Testis (tissue), 3 donors: ENCODE results near the gene ANTKMT. TPM values are rescaled to one million over a fixed set of nuclear protein-coding genes. Genes with fewer than 3 reads are reported as not detected.

ENCODE experiments used
- DNase-seq: peaks from one replicate; pipeline ENCODE4 v3.0.0-alpha.2; 2019
- H3K27ac ChIP-seq, 2 donors: fragments of 200-600 bp; sonication (generic); one replicate each; pipeline ENCODE4 v1.5.1; 2019
- H3K27me3 ChIP-seq: fragments of 200-600 bp; sonication (generic); one replicate; pipeline ENCODE4 v1.5.1; 2019
- H3K36me3 ChIP-seq: fragments of 200-600 bp; sonication (generic); one replicate; pipeline ENCODE4 v1.5.1; 2017; ENCODE audit warnings: low read depth; ENCODE audit errors: missing control alignments
- H3K4me1 ChIP-seq: fragments of 200-600 bp; sonication (generic); one replicate; pipeline ENCODE4 v1.5.1; 2019
- H3K4me3 ChIP-seq, 2 donors: fragments of 200-600 bp; sonication (generic); one replicate each; pipeline ENCODE4 v1.5.1; 2017 to 2019
- H3K9me3 ChIP-seq: fragments of 200-600 bp; sonication (generic); one replicate; pipeline ENCODE4 v1.5.1; 2017
- CTCF ChIP-seq, 3 experiments: fragments of 450-650 bp in 2 of 3; fragments of 200-600 bp in 1 of 3; sonication (generic) in 1 of 3; IDR thresholded peaks; one replicate each; pipeline ENCODE4 v1.5.1; 2016 to 2019; ENCODE audit warnings: antibody characterized with exemption in 3 of 3, mild to moderate bottlenecking in 2 of 3, moderate library complexity in 1 of 3
- POLR2A ChIP-seq: fragments of 450-650 bp; IDR thresholded peaks from one replicate; pipeline ENCODE4 v1.6.1; 2017; ENCODE audit warnings: antibody characterized with exemption, mild to moderate bottlenecking, moderate library complexity
- WGBS, 2 donors: methylation state at CpG; one replicate each; pipeline ENCODE4 v1.1.5; 2018; 5-methylcytosine and 5-hydroxymethylcytosine counted together
- intact Hi-C: fragments of 100-400 bp; cut with DNase I; formaldehyde crosslinking; loops from one replicate; pipeline ENCODE4 v1.15.1; 2023; ENCODE audit warnings: low total_unique reads
- polyA plus RNA-seq: library from polyadenylated mRNA; stranded (reverse); fragments of 350-450 nt; fragmentation: Illumina TruSeq; extraction: RNeasy Lipid Tissue Mini Kit (QIAGEN cat#74804); gene quantifications from one replicate; pipeline ENCODE4 v1.2.3, GENCODE V29; 2014; ENCODE audit warnings: low read depth, low replicate concordance; ENCODE audit not compliant: insufficient read depth
- total RNA-seq, 2 donors: library from RNA; depleted of rRNA; stranded (reverse); fragments of >200 nt; gene quantifications; one replicate each; pipeline ENCODE4 v1.2.3, GENCODE V29; 2016

Gene ANTKMT
- total and polyA plus RNA-seq, 3 donors from 2014 or later, result 68.5 to 108 (median 81.1) TPM

GRCh38 chr16:708959-709358, 12.0 kb upstream of the ANTKMT start:
- DNase-seq, result no peak
- intact Hi-C loops, result no loop called here
- no peak for TF ChIP-seq POLR2A
- no peak for TF ChIP-seq CTCF (IDR thresholded peaks at IDR 0.05)
- Histone ChIP-seq H3K36me3 (no peaks in the 10 kb centered on the region), H3K4me1 (peaks cover 5% of the 10 kb centered on the region), H3K4me3 (no peak overlapping the region), H3K27ac (no peak overlapping the region), H3K27me3 (no peaks in the 10 kb centered on the region), H3K9me3 (no peaks in the 10 kb centered on the region)
- WGBS, 2 donors, result 73 to 83% methylated on average over 3 to 4 of the region's 4 CpGs

DNA sequence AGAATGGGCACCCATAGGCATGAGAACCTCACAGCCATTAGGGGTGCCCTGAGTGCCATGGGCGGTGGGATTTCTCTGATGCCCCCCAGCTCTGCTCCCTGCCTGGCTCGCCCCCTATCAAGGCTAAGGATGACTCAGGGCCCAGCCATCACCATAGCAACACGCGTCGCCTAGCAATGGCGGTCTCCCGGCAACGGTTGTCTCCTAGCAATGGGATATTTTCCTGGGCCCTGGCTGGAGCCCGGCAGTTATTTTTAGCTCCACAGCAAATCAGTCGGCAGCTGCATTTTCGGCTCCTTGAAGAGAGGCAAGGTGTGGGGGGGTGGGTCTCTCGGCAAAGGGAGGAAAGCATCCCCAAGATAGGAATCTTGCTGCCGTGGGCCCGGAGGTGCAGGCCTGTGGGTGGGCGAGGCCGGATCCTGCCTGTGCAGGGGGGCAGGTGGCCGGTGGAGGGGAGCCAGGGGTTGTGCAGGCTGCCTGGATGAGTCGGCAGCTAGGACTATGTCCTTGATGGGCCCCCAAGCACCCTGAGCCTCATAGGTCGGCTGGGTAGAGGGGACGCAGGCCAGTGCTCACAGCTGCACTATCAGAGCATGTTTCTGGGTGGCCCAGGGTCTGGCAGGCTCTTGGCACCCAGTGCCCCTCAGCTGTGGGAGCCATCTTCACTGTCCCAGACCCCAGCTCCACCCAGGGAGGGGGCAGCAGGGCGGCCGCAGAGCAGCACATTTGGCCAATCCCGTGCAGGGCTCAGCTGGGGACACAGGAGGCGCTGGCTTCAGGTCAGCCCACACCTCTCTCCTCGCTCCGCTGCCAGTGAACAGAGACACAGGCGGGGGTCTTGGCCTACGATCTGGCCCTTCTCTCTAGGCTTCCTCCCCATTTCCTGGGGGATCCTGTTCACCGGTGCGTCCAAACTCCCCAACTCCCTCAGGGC, 11.1 kb upstream of the ANTKMT start:
- TF ChIP-seq POLR2A (no peak), CTCF (IDR thresholded peaks at IDR 0.05) (no peak)
- no peaks in the 10 kb centered on the region for H3K9me3 ChIP-seq
- peak; percentile 71 for DNase-seq
- no peak overlapping the region for H3K4me3 ChIP-seq
- intact Hi-C loops, result no loop called here
- H3K27ac ChIP-seq, result no peak overlapping the region
- H3K27me3 ChIP-seq, result no peaks in the 10 kb centered on the region
- H3K4me1 ChIP-seq, result peaks cover 12% of the 10 kb centered on the region
- WGBS, 2 donors, result 23 to 27% methylated on average over 14 to 30 of the region's 30 CpGs
- no peaks in the 10 kb centered on the region for H3K36me3 ChIP-seq

GRCh38 chr16:710500-711075, 10.4 kb upstream of the ANTKMT start:
- Histone ChIP-seq H3K9me3 (no peaks in the 10 kb centered on the region), H3K4me3 (no peak overlapping the region), H3K36me3 (no peaks in the 10 kb centered on the region), H3K4me1 (peaks cover 12% of the 10 kb centered on the region), H3K27ac (no peak overlapping the region), H3K27me3 (no peaks in the 10 kb centered on the region)
- DNase-seq, result no peak
- intact Hi-C loops, result no loop called here
- TF ChIP-seq POLR2A (no peak), CTCF (IDR thresholded peaks at IDR 0.05) (no peak)
- WGBS, 2 donors, result 48 to 70% methylated on average over 3 to 21 of the region's 21 CpGs

- Histone ChIP-seq H3K27me3 (no peaks in the 10 kb centered on the region), H3K4me1 (peaks cover 15% of the 10 kb centered on the region), H3K9me3 (no peaks in the 10 kb centered on the region), H3K4me3 (no peak overlapping the region), H3K27ac (no peak overlapping the region), H3K36me3 (no peaks in the 10 kb centered on the region)
- DNase-seq, result no peak
- 76 to 81% methylated on average over 4 to 12 of the region's 12 CpGs for WGBS, 2 donors
- intact Hi-C loops, result no loop called here
- TF ChIP-seq CTCF (IDR thresholded peaks at IDR 0.05) (no peak), POLR2A (no peak)
Observed at GRCh38 chr16:711084-711483, 9.9 kb upstream of the ANTKMT start.
